CD1c-positive myeloid dendritic cell (primary cell): ENCODE measurements around the gene CES4A.
"Not testable (repeated sequence)": the region's sequence is repeated elsewhere in the genome, so short reads cannot be mapped to it uniquely, and the experiment has no call there.

ENCODE experiments used
- DNase-seq: peaks from one replicate; pipeline ENCODE4 v3.0.0-alpha.2; 2016; ENCODE audit errors: extremely low spot score

CES4A gene

GRCh38 chr16:66984892-66985311 lies 3.5 kb upstream of the CES4A start:
- no peak for DNase-seq

- DNase-seq: no peak
Observed at GRCh38 chr16:66986559-66986958, 1.8 kb upstream of the CES4A start.

GRCh38 chr16:66991545-66992077 lies 3.2 kb downstream of the CES4A start:
- no peak for DNase-seq

- DNase-seq: not testable (repeated sequence)
Observed at GRCh38 chr16:66993558-66993957, 5.2 kb downstream of the CES4A start.

- DNase-seq: no peak
Observed at GRCh38 chr16:66996324-66996982, 8.1 kb downstream of the CES4A start.

- DNase-seq: no peak
Observed at GRCh38 chr16:66996983-66997358, 8.6 kb downstream of the CES4A start.

GRCh38 chr16:67000384-67001351 lies 12.3 kb downstream of the CES4A start:
- peak; percentile 40 for DNase-seq

- no peak for DNase-seq
Observed at GRCh38 chr16:67001726-67002125, 13.3 kb downstream of the CES4A start.

GRCh38 chr16:67006930-67007658 lies 18.7 kb downstream of the CES4A start:
- no peak for DNase-seq

- no peak for DNase-seq
Observed at GRCh38 chr16:67009158-67009557, 20.8 kb downstream of the CES4A start.

GRCh38 chr16:67011274-67011673 lies 22.9 kb downstream of the CES4A start:
- DNase-seq: no peak

GRCh38 chr16:67013233-67013822 lies 24.9 kb downstream of the CES4A start:
- no peak for DNase-seq

GRCh38 chr16:67013823-67014633 lies 25.6 kb downstream of the CES4A start:
- peak; percentile 51 for DNase-seq

GRCh38 chr16:67014634-67015312 lies 26.4 kb downstream of the CES4A start:
- DNase-seq: no peak

GRCh38 chr16:67015313-67015731 lies 26.9 kb downstream of the CES4A start:
- DNase-seq: no peak

GRCh38 chr16:67016143-67016542 lies 27.8 kb downstream of the CES4A start:
- DNase-seq: no peak

GRCh38 chr16:67016681-67017420 lies 28.5 kb downstream of the CES4A start:
- DNase-seq: no peak

GRCh38 chr16:67017421-67017750 lies 29.0 kb downstream of the CES4A start:
- DNase-seq: no peak

GRCh38 chr16:67017810-67018488 lies 29.6 kb downstream of the CES4A start:
- DNase-seq: peak; percentile 84
